Astrocyte (in vitro differentiated cells and primary cell): ENCODE data around the gene KCNAB1. TPM values are rescaled to one million over a fixed set of nuclear protein-coding genes. Genes with fewer than 3 reads are reported as not detected.

Experiments used
- DNase-seq: peaks from one replicate; pipeline ENCODE4 v3.0.0-alpha.2; 2010; ENCODE audit warnings: low read depth
- FAIRE-seq: peaks from 2 replicates; lab custom pipeline; 2011; peaks lifted over from hg19 to GRCh38; lab: Jason Lieb, UNC
- H2AFZ ChIP-seq: 2 replicates; pipeline ENCODE4 v1.6.0; 2012; ENCODE audit warnings: low read depth, low read length, inconsistent platforms
- H3K27ac ChIP-seq: 2 replicates; pipeline ENCODE4 v1.5.1; 2011; ENCODE audit warnings: low read depth, low read length, inconsistent platforms
- H3K27me3 ChIP-seq: 2 replicates; pipeline ENCODE4 v1.6.0; 2011; ENCODE audit warnings: low read length, inconsistent platforms; ENCODE audit not compliant: insufficient read depth
- H3K36me3 ChIP-seq: 2 replicates; pipeline ENCODE4 v1.5.1; 2011; ENCODE audit warnings: low read length, inconsistent platforms; ENCODE audit not compliant: insufficient read depth
- H3K4me1 ChIP-seq: 2 replicates; pipeline ENCODE4 v1.5.1; 2011; ENCODE audit warnings: low read length, inconsistent platforms; ENCODE audit not compliant: insufficient read depth
- H3K4me2 ChIP-seq: 2 replicates; pipeline ENCODE4 v1.6.0; 2012; ENCODE audit warnings: low read length, inconsistent platforms
- H3K4me3 ChIP-seq: 2 replicates; pipeline ENCODE4 v1.5.1; 2011; ENCODE audit warnings: low read depth, mild to moderate bottlenecking, low read length, inconsistent platforms; ENCODE audit not compliant: insufficient read depth
- H3K79me2 ChIP-seq: 2 replicates; pipeline ENCODE4 v1.6.0; 2012; ENCODE audit warnings: mild to moderate bottlenecking, low read length, inconsistent platforms; ENCODE audit not compliant: insufficient read depth
- H3K9ac ChIP-seq: 2 replicates; pipeline ENCODE4 v1.6.0; 2012; ENCODE audit warnings: mild to moderate bottlenecking, low read length, inconsistent platforms
- H3K9me3 ChIP-seq: 2 replicates; pipeline ENCODE4 v1.5.1; 2012; ENCODE audit warnings: low read depth, mild to moderate bottlenecking, low read length, inconsistent platforms; ENCODE audit not compliant: insufficient read depth
- H4K20me1 ChIP-seq: 2 replicates; pipeline ENCODE4 v1.6.0; 2012; ENCODE audit warnings: low read length, inconsistent platforms; ENCODE audit not compliant: insufficient read depth
- H3K27ac Mint-ChIP-seq: one replicate; pipeline ENCODE4 v1.8.0; 2021; ENCODE audit warnings: mild to moderate bottlenecking, mixed read lengths; ENCODE audit not compliant: unreplicated experiment
- H3K27me3 Mint-ChIP-seq: one replicate; pipeline ENCODE4 v1.8.0; 2021; ENCODE audit warnings: low read depth, mixed read lengths; ENCODE audit not compliant: unreplicated experiment
- H3K36me3 Mint-ChIP-seq: one replicate; pipeline ENCODE4 v1.8.0; 2021; ENCODE audit warnings: low read depth, mixed read lengths; ENCODE audit not compliant: unreplicated experiment
- H3K4me1 Mint-ChIP-seq: one replicate; pipeline ENCODE4 v1.8.0; 2021; ENCODE audit warnings: low read depth, mixed read lengths; ENCODE audit not compliant: unreplicated experiment
- H3K4me3 Mint-ChIP-seq: one replicate; pipeline ENCODE4 v1.8.0; 2021; ENCODE audit warnings: mild to moderate bottlenecking, moderate library complexity, mixed read lengths; ENCODE audit not compliant: unreplicated experiment
- H3K9me3 Mint-ChIP-seq: one replicate; pipeline ENCODE4 v1.8.0; 2021; ENCODE audit warnings: mild to moderate bottlenecking, mixed read lengths; ENCODE audit not compliant: unreplicated experiment
- CTCF ChIP-seq: IDR thresholded peaks from 2 replicates; pipeline ENCODE4 v1.5.1; 2011; ENCODE audit warnings: low read depth, mild to moderate bottlenecking, inconsistent platforms, low read length, moderate library complexity; ENCODE audit not compliant: insufficient read depth
- EZH2 ChIP-seq: IDR thresholded peaks from 2 replicates; pipeline ENCODE4 v1.6.1; 2012; ENCODE audit warnings: mild to moderate bottlenecking, low read length, inconsistent platforms; ENCODE audit not compliant: insufficient read depth
- total RNA-seq: library from RNA; stranded (reverse); gene quantifications from 2 replicates; pipeline ENCODE4 v1.2.1, GENCODE V29; 2021

The KCNAB1 gene
- total RNA-seq, 1 donor from 2014 or later = 0.30 TPM

- Mint-ChIP-seq H3K36me3 (no peaks in the 10 kb centered on the region), H3K9me3 (no peaks in the 10 kb centered on the region), H3K27ac (no peak overlapping the region), H3K4me1 (peaks cover under 1% of the 10 kb centered on the region), H3K4me3 (no peak overlapping the region), H3K27me3 (no peaks in the 10 kb centered on the region)
- no peak overlapping the region for H3K4me2 ChIP-seq
- H3K9me3 ChIP-seq = no peaks in the 10 kb centered on the region
- DNase-seq (no peak), FAIRE-seq (no peak)
- no peaks in the 10 kb centered on the region for H3K79me2 ChIP-seq
- H3K4me3 ChIP-seq = no peak overlapping the region
- H4K20me1 ChIP-seq = no peaks in the 10 kb centered on the region
- no peak overlapping the region for H2AFZ ChIP-seq
- H3K9ac ChIP-seq = no peak overlapping the region
- no peaks in the 10 kb centered on the region for H3K36me3 ChIP-seq
- H3K27me3 ChIP-seq = no peaks in the 10 kb centered on the region
- TF ChIP-seq CTCF = no peak
- no peak overlapping the region for H3K27ac ChIP-seq
- H3K4me1 ChIP-seq = no peaks in the 10 kb centered on the region
Measured at GRCh38 chr3:156511987-156512677, 391.8 kb downstream of the KCNAB1 start.

- H3K27me3 Mint-ChIP-seq = no peaks in the 10 kb centered on the region
- no peak for FAIRE-seq
Measured at GRCh38 chr3:156513619-156514018, 393.2 kb downstream of the KCNAB1 start.

More at GRCh38 chr3:156513619-156514018, 393.2 kb downstream of the KCNAB1 start:
- TF ChIP-seq CTCF (no peak), EZH2 (no peak)
- no peaks in the 10 kb centered on the region for H3K36me3 Mint-ChIP-seq
- H3K36me3 ChIP-seq = no peaks in the 10 kb centered on the region
- H4K20me1 ChIP-seq = no peaks in the 10 kb centered on the region
- no peaks in the 10 kb centered on the region for H3K9me3 ChIP-seq
- H3K79me2 ChIP-seq = no peaks in the 10 kb centered on the region
- H3K4me2 ChIP-seq = no peak overlapping the region
- H3K4me1 Mint-ChIP-seq = peaks cover 3% of the 10 kb centered on the region
- no peak overlapping the region for H3K4me3 Mint-ChIP-seq
- no peak overlapping the region for H3K27ac Mint-ChIP-seq
- no peak overlapping the region for H3K27ac ChIP-seq
- H2AFZ ChIP-seq = no peak overlapping the region
- no peak overlapping the region for H3K9ac ChIP-seq
- DNase-seq = no peak
- H3K9me3 Mint-ChIP-seq = no peaks in the 10 kb centered on the region
- no peaks in the 10 kb centered on the region for H3K4me1 ChIP-seq
- no peaks in the 10 kb centered on the region for H3K27me3 ChIP-seq
- H3K4me3 ChIP-seq = no peak overlapping the region
